SU-DHL-6 (cell line): ENCODE results near the gene ZP2.
"Not testable (repeated sequence)": the region's sequence is repeated elsewhere in the genome, so short reads cannot be mapped to it uniquely, and the experiment has no call there.

Experiments
- H2AFZ ChIP-seq: fragments of 200-600 bp; sonication (generic); 2 replicates; pipeline ENCODE4 v1.6.1; 2014; ENCODE audit warnings: low read depth, mild to moderate bottlenecking, moderate library complexity, mixed read lengths, antibody characterized with exemption, low read length; ENCODE audit not compliant: severe bottlenecking
- H3F3A ChIP-seq: fragments of 200-600 bp; shearing (Covaris generic); 2 replicates; pipeline ENCODE4 v1.6.0; 2016; ENCODE audit warnings: antibody characterized with exemption, mild to moderate bottlenecking; ENCODE audit not compliant: insufficient read depth
- H3K27ac ChIP-seq: fragments of 200-600 bp; sonication (generic); 2 replicates; pipeline ENCODE4 v1.5.1; 2016; ENCODE audit warnings: low read depth, mild to moderate bottlenecking, low read length, moderate library complexity, mixed read lengths
- H3K27me3 ChIP-seq: fragments of 200-600 bp; sonication (generic), shearing (Covaris generic); 2 replicates; pipeline ENCODE4 v1.6.0; 2014; ENCODE audit warnings: mild to moderate bottlenecking, low read length
- H3K36me3 ChIP-seq: fragments of 200-600 bp; sonication (generic); 2 replicates; pipeline ENCODE4 v1.6.1; 2014; ENCODE audit warnings: mild to moderate bottlenecking, low read length, mixed read lengths
- H3K4me2 ChIP-seq: fragments of 300-600, 200-600 bp; shearing (Covaris generic), sonication (generic); 2 replicates; pipeline ENCODE4 v1.6.0; 2014; ENCODE audit warnings: low read length, low read depth, mild to moderate bottlenecking; ENCODE audit not compliant: poor library complexity, severe bottlenecking
- H3K4me3 ChIP-seq: fragments of 200-600 bp; sonication (generic); 2 replicates; pipeline ENCODE4 v1.5.1; 2014; ENCODE audit warnings: antibody characterized with exemption, low read length, mild to moderate bottlenecking, mixed read lengths; ENCODE audit not compliant: insufficient read depth, poor library complexity, severe bottlenecking
- H3K79me2 ChIP-seq: fragments of 200-600 bp; sonication (generic); 2 replicates; pipeline ENCODE4 v1.6.1; 2014; ENCODE audit warnings: mild to moderate bottlenecking, low read length, moderate library complexity; ENCODE audit not compliant: insufficient read depth
- H3K9ac ChIP-seq: fragments of 200-600 bp; sonication (generic); 2 replicates; pipeline ENCODE4 v1.7.0; 2014; ENCODE audit warnings: mild to moderate bottlenecking, low read length
- H3K9me2 ChIP-seq: fragments of 200-600 bp; sonication (generic); replicated peaks from 2 replicates; pipeline ENCODE4 v1.6.1; 2014; ENCODE audit warnings: low read length; ENCODE audit not compliant: insufficient read depth
- H3K9me3 ChIP-seq: fragments of 200-600 bp; sonication (generic); 2 replicates; pipeline ENCODE4 v1.6.1; 2014; ENCODE audit warnings: low read length, mixed read lengths; ENCODE audit not compliant: insufficient read depth
- H4K20me1 ChIP-seq: fragments of 200-600 bp; sonication (generic); 2 replicates; pipeline ENCODE4 v1.6.1; 2014; ENCODE audit warnings: low read depth, mild to moderate bottlenecking, antibody characterized with exemption, low read length, moderate library complexity, mixed read lengths
- EZH2phosphoT487 ChIP-seq: fragments of 200-600 bp; sonication (generic), shearing (Covaris generic); conservative IDR thresholded peaks from 2 replicates; pipeline ENCODE4 v1.6.1; 2018; ENCODE audit warnings: mild to moderate bottlenecking, antibody characterized with exemption, low read length, moderate library complexity, mixed read lengths
- TF ChIP-seq, protein P1 (sequence below): fragments of 200-600 bp; sonication (generic); IDR thresholded peaks from one replicate; pipeline ENCODE4 v1.5.1; 2017; ENCODE audit warnings: antibody characterized with exemption, mild to moderate bottlenecking, low read length, moderate library complexity; ENCODE audit not compliant: insufficient read depth, poor library complexity, severe bottlenecking

Gene ZP2

DNA sequence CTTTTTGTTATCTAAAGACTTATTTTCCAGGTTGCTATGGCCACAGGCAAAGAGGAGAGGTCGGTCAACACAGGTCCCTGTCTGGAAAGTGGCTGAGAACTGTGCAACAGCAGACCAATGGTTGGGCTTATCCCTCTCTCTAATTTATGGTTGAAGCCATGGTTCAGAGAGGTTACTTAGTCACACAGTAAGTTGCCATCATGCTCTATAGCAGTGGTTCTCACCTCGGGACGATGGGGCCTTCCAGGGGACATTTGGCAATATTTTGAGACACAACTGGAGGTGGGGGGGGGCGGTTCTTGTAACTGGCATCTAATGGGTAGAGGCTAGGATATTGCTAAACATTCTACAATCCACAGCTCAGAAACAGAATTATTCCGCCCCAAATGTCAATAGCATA, 53.7 kb downstream of the ZP2 start:
- H3K9ac ChIP-seq: peak overlapping the region; percentile 68; the same call in 1 of the 2 replicates
- no peaks in the 10 kb centered on the region; the same call in 1 of the 2 replicates for H3F3A ChIP-seq
- H3K9me2 ChIP-seq: no peaks in the 10 kb centered on the region
- no peak overlapping the region for H3K27ac ChIP-seq
- H2AFZ ChIP-seq: peak overlapping the region; percentile 88
- H3K36me3 ChIP-seq: 0 out of 2 replicates have a peak, but pooled peaks cover 3% of the 10 kb centered on the region
- TF ChIP-seq, protein P1, sequence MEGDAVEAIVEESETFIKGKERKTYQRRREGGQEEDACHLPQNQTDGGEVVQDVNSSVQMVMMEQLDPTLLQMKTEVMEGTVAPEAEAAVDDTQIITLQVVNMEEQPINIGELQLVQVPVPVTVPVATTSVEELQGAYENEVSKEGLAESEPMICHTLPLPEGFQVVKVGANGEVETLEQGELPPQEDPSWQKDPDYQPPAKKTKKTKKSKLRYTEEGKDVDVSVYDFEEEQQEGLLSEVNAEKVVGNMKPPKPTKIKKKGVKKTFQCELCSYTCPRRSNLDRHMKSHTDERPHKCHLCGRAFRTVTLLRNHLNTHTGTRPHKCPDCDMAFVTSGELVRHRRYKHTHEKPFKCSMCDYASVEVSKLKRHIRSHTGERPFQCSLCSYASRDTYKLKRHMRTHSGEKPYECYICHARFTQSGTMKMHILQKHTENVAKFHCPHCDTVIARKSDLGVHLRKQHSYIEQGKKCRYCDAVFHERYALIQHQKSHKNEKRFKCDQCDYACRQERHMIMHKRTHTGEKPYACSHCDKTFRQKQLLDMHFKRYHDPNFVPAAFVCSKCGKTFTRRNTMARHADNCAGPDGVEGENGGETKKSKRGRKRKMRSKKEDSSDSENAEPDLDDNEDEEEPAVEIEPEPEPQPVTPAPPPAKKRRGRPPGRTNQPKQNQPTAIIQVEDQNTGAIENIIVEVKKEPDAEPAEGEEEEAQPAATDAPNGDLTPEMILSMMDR: no peak
- no peak for TF ChIP-seq EZH2phosphoT487
- no peaks in the 10 kb centered on the region for H3K9me3 ChIP-seq
- no peaks in the 10 kb centered on the region for H3K27me3 ChIP-seq
- H3K4me2 ChIP-seq: peak overlapping the region; percentile 90
- H4K20me1 ChIP-seq: no peaks in the 10 kb centered on the region
- no peak overlapping the region for H3K4me3 ChIP-seq
- peaks cover 11% of the 10 kb centered on the region; the same call in 1 of the 2 replicates for H3K79me2 ChIP-seq

DNA sequence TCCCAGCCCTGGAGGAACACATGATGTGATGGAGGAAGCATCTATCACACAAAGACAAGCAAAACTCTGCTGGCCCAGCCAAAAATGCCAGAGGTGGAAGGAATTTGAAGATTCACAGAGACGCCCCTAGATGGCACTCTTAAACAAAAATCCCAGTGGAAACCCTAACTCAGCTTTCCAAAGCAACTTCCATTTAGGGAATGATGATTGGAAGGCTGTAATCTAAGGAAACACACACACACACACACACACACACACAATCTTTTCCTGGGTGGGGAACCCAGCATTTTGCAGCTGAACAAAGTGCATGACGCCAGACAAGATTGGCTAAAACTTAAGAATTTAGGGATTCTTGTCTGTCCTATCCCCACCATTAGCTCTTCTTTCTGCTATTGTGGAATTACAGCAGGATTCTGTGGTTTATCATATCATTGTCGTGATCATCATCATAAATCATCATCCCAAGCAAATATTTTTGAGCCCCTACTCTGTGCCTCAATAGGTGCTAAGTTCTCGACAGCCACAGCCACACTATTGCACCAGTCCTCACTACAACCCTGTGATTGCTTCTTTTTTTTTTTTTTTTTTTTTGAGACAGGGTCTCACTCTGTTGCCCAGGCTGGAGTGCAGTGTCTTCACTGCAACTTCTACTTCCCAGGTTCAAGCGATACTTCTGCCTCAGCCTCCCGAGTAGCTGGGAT, 54.5 kb downstream of the ZP2 start:
- Histone ChIP-seq H3K4me2 (no peak overlapping the region), H4K20me1 (no peaks in the 10 kb centered on the region), H3K79me2 (peaks cover 11% of the 10 kb centered on the region; the same call in 1 of the 2 replicates), H3K9me3 (no peaks in the 10 kb centered on the region), H3F3A (no peaks in the 10 kb centered on the region; the same call in 1 of the 2 replicates), H3K9me2 (no peaks in the 10 kb centered on the region), H3K36me3 (0 out of 2 replicates have a peak, but pooled peaks cover 3% of the 10 kb centered on the region), H3K27ac (no peak overlapping the region), H3K4me3 (no peak overlapping the region), H2AFZ (no peak overlapping the region), H3K9ac (no peak overlapping the region), H3K27me3 (no peaks in the 10 kb centered on the region)
- TF ChIP-seq, protein P1: peak; percentile 57
- TF ChIP-seq EZH2phosphoT487: no peak

DNA sequence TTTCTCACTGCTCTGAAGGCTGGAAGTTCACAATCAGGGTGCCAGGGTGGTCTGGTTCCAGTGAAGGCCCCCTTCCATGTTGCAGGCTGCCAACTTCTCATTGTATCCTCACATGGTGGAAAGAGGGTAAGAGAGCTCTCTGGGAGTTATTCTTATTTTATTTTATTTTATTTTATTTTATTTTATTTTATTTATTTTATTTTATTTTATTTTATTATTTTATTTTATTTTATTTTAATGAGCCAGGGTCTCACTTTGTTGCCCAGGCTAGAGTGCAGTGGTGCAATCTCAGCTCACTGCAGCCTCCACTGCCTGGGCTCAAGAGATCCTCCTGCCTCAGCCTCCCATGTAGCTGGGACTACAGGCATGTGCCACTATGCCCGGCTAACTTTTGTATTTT, 55.4 kb downstream of the ZP2 start:
- not testable (repeated sequence) for H4K20me1 ChIP-seq, H3K9me3 ChIP-seq, H3F3A ChIP-seq, H2AFZ ChIP-seq, H3K36me3 ChIP-seq, H3K9ac ChIP-seq, H3K4me3 ChIP-seq, H3K9me2 ChIP-seq, H3K4me2 ChIP-seq, H3K27ac ChIP-seq, H3K27me3 ChIP-seq
- H3K79me2 ChIP-seq: peaks cover 11% of the 10 kb centered on the region; the same call in 1 of the 2 replicates

DNA sequence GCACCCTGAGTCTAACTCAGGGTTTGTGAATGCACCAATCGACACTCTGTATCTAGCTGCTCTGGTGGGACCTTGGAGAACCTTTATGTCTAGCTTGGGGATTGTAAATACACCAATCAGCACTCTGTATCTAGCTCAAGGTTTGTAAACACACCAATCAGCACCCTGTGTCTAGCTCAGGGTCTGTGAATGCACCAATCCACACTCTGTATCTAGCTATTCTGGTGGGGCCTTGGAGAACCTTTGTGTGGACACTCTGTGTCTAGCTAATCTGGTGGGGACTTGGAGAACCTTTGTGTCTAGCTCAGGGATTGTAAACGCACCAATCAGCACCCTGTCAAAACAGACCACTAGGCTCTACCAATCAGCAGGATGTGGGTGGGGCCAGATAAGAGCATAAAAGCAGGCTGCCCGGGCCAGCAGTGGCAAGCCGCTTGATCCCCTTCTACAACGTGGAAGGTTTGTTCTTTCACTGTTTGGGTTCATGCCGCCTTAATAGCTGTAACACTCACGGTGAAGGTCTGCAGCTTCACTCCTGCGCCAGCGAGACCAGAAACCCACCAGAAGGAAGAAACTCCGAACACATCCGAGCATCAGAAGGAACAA, 58.1 kb downstream of the ZP2 start:
- H3K79me2 ChIP-seq, H3K27ac ChIP-seq, H2AFZ ChIP-seq, H3K9me3 ChIP-seq, H3F3A ChIP-seq, H3K36me3 ChIP-seq, H3K27me3 ChIP-seq, H3K9me2 ChIP-seq, H3K4me3 ChIP-seq, H3K9ac ChIP-seq, H4K20me1 ChIP-seq, H3K4me2 ChIP-seq: not testable (repeated sequence)

DNA sequence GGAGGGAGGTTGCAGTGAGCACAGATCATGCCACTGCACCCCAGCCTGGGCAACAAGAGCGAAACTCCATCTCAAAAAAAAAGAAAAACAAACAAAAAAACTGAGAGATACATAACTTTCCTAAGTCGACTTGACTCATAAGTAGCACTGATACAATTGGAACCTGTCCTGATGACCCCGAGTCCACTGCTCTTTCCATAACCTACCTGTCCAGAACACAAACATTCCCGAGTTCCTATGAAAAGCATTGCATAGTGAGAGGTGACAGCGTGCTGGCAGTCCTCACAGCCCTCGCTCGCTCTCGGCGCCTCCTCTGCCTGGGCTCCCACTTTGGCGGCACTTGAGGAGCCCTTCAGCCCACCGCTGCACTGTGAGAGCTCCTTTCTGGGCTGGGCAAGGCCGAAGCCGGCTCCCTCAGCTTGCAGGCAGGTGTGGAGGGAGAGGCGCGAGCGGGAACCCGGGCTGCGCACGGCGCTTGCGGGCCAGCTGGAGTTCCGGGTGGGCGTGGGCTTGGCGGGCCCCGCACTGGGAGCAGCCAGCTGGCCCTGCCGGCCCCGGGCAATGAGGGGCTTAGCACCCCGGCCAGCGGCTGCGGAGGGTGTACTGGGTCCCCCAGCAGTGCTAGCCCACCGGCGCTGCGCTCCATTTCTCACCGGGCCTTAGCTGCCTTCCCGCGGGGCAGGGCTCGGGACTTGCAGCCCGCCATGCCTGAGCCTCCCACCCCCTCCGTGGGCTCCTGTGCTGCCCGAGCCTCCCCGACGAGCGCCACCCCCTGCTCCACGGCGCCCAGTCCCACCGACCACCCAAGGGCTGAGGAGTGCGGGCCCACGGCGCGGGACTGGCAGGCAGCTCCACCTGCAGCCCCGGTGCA, 59.0 kb downstream of the ZP2 start:
- H3K4me2 ChIP-seq, H3K9me2 ChIP-seq, H3K36me3 ChIP-seq, H3K4me3 ChIP-seq, H3K9ac ChIP-seq, H3K27ac ChIP-seq, H3K79me2 ChIP-seq, H4K20me1 ChIP-seq, H3F3A ChIP-seq, H3K27me3 ChIP-seq, H2AFZ ChIP-seq, H3K9me3 ChIP-seq: not testable (repeated sequence)
